Trophoblast cell (in vitro differentiated cells and primary cell): ENCODE measurements around the gene SPG11.
"Not testable (repeated sequence)": the region's sequence is repeated elsewhere in the genome, so short reads cannot be mapped to it uniquely, and the experiment has no call there.

ENCODE experiments used
- DNase-seq, 2 donors: peaks; one replicate each; pipeline ENCODE4 v3.0.0-alpha.2; 2016
- H2AFZ ChIP-seq: 2 replicates; pipeline ENCODE4 v1.6.1; 2013; ENCODE audit warnings: low read length, moderate library complexity, mild to moderate bottlenecking; ENCODE audit not compliant: insufficient read depth, poor library complexity
- H2AK5ac ChIP-seq: 2 replicates; pipeline ENCODE4 v1.6.1; 2013; ENCODE audit warnings: mild to moderate bottlenecking, low read length
- H2BK120ac ChIP-seq: 2 replicates; pipeline ENCODE4 v1.6.1; 2013; ENCODE audit warnings: low read length, mild to moderate bottlenecking, moderate library complexity; ENCODE audit not compliant: insufficient read depth, poor library complexity
- H2BK12ac ChIP-seq: 2 replicates; pipeline ENCODE4 v1.6.1; 2013; ENCODE audit warnings: mild to moderate bottlenecking, low read length, moderate library complexity
- H2BK5ac ChIP-seq: 2 replicates; pipeline ENCODE4 v1.6.1; 2013; ENCODE audit warnings: low read length, low read depth, moderate library complexity, mild to moderate bottlenecking; ENCODE audit not compliant: poor library complexity
- H3K14ac ChIP-seq: 2 replicates; pipeline ENCODE4 v1.6.1; 2013; ENCODE audit warnings: mild to moderate bottlenecking, low read length
- H3K18ac ChIP-seq: 2 replicates; pipeline ENCODE4 v1.6.1; 2013; ENCODE audit warnings: mild to moderate bottlenecking, low read length
- H3K23ac ChIP-seq: 2 replicates; pipeline ENCODE4 v1.6.1; 2013; ENCODE audit warnings: low read length
- H3K27ac ChIP-seq: 2 replicates; pipeline ENCODE4 v1.5.1; 2013; ENCODE audit warnings: low read depth, mild to moderate bottlenecking, inconsistent platforms, low read length, moderate library complexity
- H3K27me3 ChIP-seq: 2 replicates; pipeline ENCODE4 v1.6.1; 2013; ENCODE audit warnings: inconsistent platforms, mild to moderate bottlenecking, low read length, moderate library complexity; ENCODE audit not compliant: insufficient read depth
- H3K36me3 ChIP-seq, 2 experiments: 1 replicate in 1 of 2; 2 replicates in 1 of 2; pipeline ENCODE4 v1.6.1; 2013; ENCODE audit warnings: low read length in 2 of 2, mild to moderate bottlenecking in 2 of 2, moderate library complexity in 1 of 2; ENCODE audit not compliant: insufficient read depth in 2 of 2, control insufficient read depth in 1 of 2
- H3K4ac ChIP-seq: 2 replicates; pipeline ENCODE4 v1.6.1; 2013; ENCODE audit warnings: low read depth, mild to moderate bottlenecking, low read length, moderate library complexity
- H3K4me1 ChIP-seq, 2 experiments: 1 replicate in 1 of 2; 2 replicates in 1 of 2; pipeline ENCODE4 v1.6.1; 2013; ENCODE audit warnings: low read length in 2 of 2, mild to moderate bottlenecking in 2 of 2, moderate library complexity in 1 of 2; ENCODE audit not compliant: insufficient read depth in 2 of 2, control insufficient read depth in 1 of 2
- H3K4me2 ChIP-seq: 2 replicates; pipeline ENCODE4 v1.6.1; 2013; ENCODE audit warnings: inconsistent platforms, mild to moderate bottlenecking, low read length, moderate library complexity
- H3K4me3 ChIP-seq: 2 replicates; pipeline ENCODE4 v1.5.1; 2013; ENCODE audit warnings: mild to moderate bottlenecking, low read depth, low read length, inconsistent platforms
- H3K79me1 ChIP-seq: one replicate; pipeline ENCODE4 v1.6.1; 2013; ENCODE audit warnings: low read length
- H3K79me2 ChIP-seq: 2 replicates; pipeline ENCODE4 v1.6.1; 2013; ENCODE audit warnings: low read length, mild to moderate bottlenecking; ENCODE audit not compliant: control insufficient read depth, insufficient read depth, poor library complexity
- H3K9ac ChIP-seq: 2 replicates; pipeline ENCODE4 v1.6.1; 2013; ENCODE audit warnings: mild to moderate bottlenecking, low read length
- H3K9me3 ChIP-seq: 2 replicates; pipeline ENCODE4 v1.6.1; 2013; ENCODE audit warnings: low read depth, mild to moderate bottlenecking, control low read depth, inconsistent platforms, low read length; ENCODE audit not compliant: insufficient read depth
- H4K12ac ChIP-seq: 2 replicates; pipeline ENCODE4 v1.6.1; 2013; ENCODE audit warnings: low read depth, mild to moderate bottlenecking, low read length, moderate library complexity
- H4K8ac ChIP-seq: 2 replicates; pipeline ENCODE4 v1.6.1; 2013; ENCODE audit warnings: low read depth, mild to moderate bottlenecking, low read length, moderate library complexity
- H4K91ac ChIP-seq: one replicate; pipeline ENCODE4 v1.6.1; 2013; ENCODE audit warnings: low read depth, mild to moderate bottlenecking, low read length, moderate library complexity
- WGBS: extraction: QIAGEN DNeasy Blood & Tissue Kit; methylation state at CpG from one replicate; pipeline ENCODE4 v1.1.7; 2013; ENCODE audit warnings: missing lambda C conversion rate; ENCODE audit not compliant: insufficient read length, insufficient coverage; ENCODE audit errors: extremely low coverage; 5-methylcytosine and 5-hydroxymethylcytosine counted together

SPG11 gene

DNA sequence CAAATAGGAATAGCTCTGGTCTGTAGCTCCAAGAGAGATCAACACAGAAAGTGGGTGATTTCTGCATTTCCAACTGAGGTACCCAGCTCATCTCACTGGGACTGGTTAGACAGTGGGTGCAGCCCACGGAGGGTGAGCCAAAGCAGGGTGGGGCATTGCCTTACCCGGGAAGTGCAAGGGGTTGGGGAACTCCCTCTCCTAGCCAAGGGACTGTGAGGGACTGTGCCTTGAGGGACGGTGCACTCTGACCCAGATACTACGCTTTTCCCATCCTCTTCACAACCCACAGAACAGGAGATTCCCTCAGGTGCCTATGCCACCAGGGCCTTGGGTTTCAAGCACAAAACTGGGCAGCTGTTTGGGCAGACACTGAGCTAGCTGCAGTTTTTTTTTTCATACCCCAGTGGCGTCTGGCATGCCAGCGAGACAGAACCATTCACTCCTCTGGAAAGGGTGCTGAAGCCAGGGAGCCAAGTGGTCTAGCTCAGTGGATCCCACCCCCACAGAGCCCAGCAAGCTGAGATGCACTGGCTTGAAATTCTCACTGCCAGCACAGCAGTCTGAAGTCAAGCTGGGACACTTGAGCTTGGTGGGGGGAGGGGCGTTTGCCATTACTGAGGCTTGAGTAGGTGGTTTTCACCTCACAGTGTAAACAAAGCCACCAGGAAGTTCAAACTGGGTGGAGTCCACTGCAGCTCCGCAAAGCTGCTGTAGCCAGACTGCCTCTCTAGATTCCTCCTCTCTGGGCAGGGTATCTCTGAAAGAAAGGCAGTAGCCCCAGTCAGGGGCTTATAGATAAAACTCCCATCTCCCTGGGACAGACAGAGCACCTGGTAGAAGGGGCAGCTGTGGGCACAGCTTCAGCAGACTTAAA lies 19.6 kb upstream of the SPG11 start:
- H4K12ac ChIP-seq, H3K4me3 ChIP-seq, H2BK5ac ChIP-seq, H2BK12ac ChIP-seq, H3K4me1 ChIP-seq, H2BK120ac ChIP-seq, H3K4me2 ChIP-seq, H3K27ac ChIP-seq, H3K18ac ChIP-seq, H3K9ac ChIP-seq, H2AFZ ChIP-seq, H3K79me1 ChIP-seq, H3K4ac ChIP-seq, H3K36me3 ChIP-seq, H2AK5ac ChIP-seq, H3K14ac ChIP-seq, DNase-seq, H3K9me3 ChIP-seq, H3K79me2 ChIP-seq, H3K27me3 ChIP-seq, H3K23ac ChIP-seq: not testable (repeated sequence)
- WGBS = no CpG with 5 or more reads among the region's 8 CpGs
- peak overlapping the region; percentile 35 for H4K91ac ChIP-seq
- peak overlapping the region; percentile 33 for H4K8ac ChIP-seq

- H2AFZ ChIP-seq = no peak overlapping the region
- H2BK5ac ChIP-seq = no peak overlapping the region
- no peak overlapping the region for H3K4me2 ChIP-seq
- H3K4me3 ChIP-seq = no peak overlapping the region
- H3K4me1 ChIP-seq = peaks cover 1 to 3% of the 10 kb centered on the region in 2 experiments
- no peaks in the 10 kb centered on the region for H3K27me3 ChIP-seq
- H3K23ac ChIP-seq = no peak overlapping the region
- no peak overlapping the region for H4K8ac ChIP-seq
- H2BK120ac ChIP-seq = no peak overlapping the region
- H3K9ac ChIP-seq = peak overlapping the region; percentile 68
- no peaks in the 10 kb centered on the region for H3K36me3 ChIP-seq
- no peaks in the 10 kb centered on the region for H3K79me2 ChIP-seq
- no peaks in the 10 kb centered on the region for H3K9me3 ChIP-seq
- no peak overlapping the region for H4K12ac ChIP-seq
- DNase-seq = no peak
- WGBS = no CpG with 5 or more reads among the region's 2 CpGs
- H3K18ac ChIP-seq = no peak overlapping the region
- H4K91ac ChIP-seq = no peak overlapping the region
- no peak overlapping the region for H3K27ac ChIP-seq
- H2BK12ac ChIP-seq = no peak overlapping the region
- peaks cover 2% of the 10 kb centered on the region for H3K79me1 ChIP-seq
- no peak overlapping the region for H3K14ac ChIP-seq
- H3K4ac ChIP-seq = no peak overlapping the region
- no peak overlapping the region for H2AK5ac ChIP-seq
These were observed 18.7 kb upstream of the SPG11 start for GRCh38 chr15:44682211-44682610.

GRCh38 chr15:44676676-44677075 lies 13.2 kb upstream of the SPG11 start:
- no peak overlapping the region for H2BK5ac ChIP-seq
- no peaks in the 10 kb centered on the region for H3K27me3 ChIP-seq
- H3K18ac ChIP-seq = no peak overlapping the region
- no peak overlapping the region for H4K12ac ChIP-seq
- no peak overlapping the region for H2BK120ac ChIP-seq
- H3K4me1 ChIP-seq = no peaks in the 10 kb centered on the region
- no peaks in the 10 kb centered on the region for H3K36me3 ChIP-seq
- H3K23ac ChIP-seq = no peak overlapping the region
- no CpG with 5 or more reads among the region's 7 CpGs for WGBS
- no peak overlapping the region for H3K4ac ChIP-seq
- no peak overlapping the region for H3K4me2 ChIP-seq
- no peak overlapping the region for H2AFZ ChIP-seq
- H3K79me2 ChIP-seq = no peaks in the 10 kb centered on the region
- no peak overlapping the region for H3K27ac ChIP-seq
- no peak overlapping the region for H2AK5ac ChIP-seq
- H3K4me3 ChIP-seq = no peak overlapping the region
- H4K91ac ChIP-seq = no peak overlapping the region
- H4K8ac ChIP-seq = no peak overlapping the region
- no peaks in the 10 kb centered on the region for H3K79me1 ChIP-seq
- no peak overlapping the region for H3K14ac ChIP-seq
- H3K9me3 ChIP-seq = no peaks in the 10 kb centered on the region
- H2BK12ac ChIP-seq = no peak overlapping the region
- no peak for DNase-seq
- H3K9ac ChIP-seq = no peak overlapping the region

- Histone ChIP-seq H2BK5ac (no peak overlapping the region), H3K27ac (no peak overlapping the region), H3K14ac (no peak overlapping the region), H3K9ac (no peak overlapping the region), H2BK12ac (no peak overlapping the region), H2BK120ac (no peak overlapping the region), H3K18ac (no peak overlapping the region), H3K23ac (no peak overlapping the region), H3K4me3 (no peak overlapping the region), H3K4ac (no peak overlapping the region), H2AK5ac (no peak overlapping the region), H3K79me1 (no peaks in the 10 kb centered on the region), H2AFZ (no peak overlapping the region), H3K9me3 (no peaks in the 10 kb centered on the region), H3K79me2 (no peaks in the 10 kb centered on the region), H4K12ac (no peak overlapping the region), H3K36me3 (no peaks in the 10 kb centered on the region), H3K4me2 (no peak overlapping the region), H4K91ac (no peak overlapping the region), H3K27me3 (no peaks in the 10 kb centered on the region), H4K8ac (no peak overlapping the region), H3K4me1 (peaks cover 0 to 2% of the 10 kb centered on the region in 2 experiments)
- no peak for DNase-seq
- WGBS = no CpG with 5 or more reads among the region's 5 CpGs
These were observed 12.4 kb upstream of the SPG11 start for GRCh38 chr15:44675911-44676310.
